Testis (tissue), 2 donors: ENCODE results near the gene HSF5.

Experiments
- CTCF ChIP-seq, 3 experiments: fragments of 450-650 bp in 2 of 3; fragments of 200-600 bp in 1 of 3; sonication (generic) in 1 of 3; IDR thresholded peaks; one replicate each; pipeline ENCODE4 v1.5.1; 2016 to 2019; ENCODE audit warnings: antibody characterized with exemption in 3 of 3, mild to moderate bottlenecking in 2 of 3, moderate library complexity in 1 of 3
- POLR2A ChIP-seq: fragments of 450-650 bp; IDR thresholded peaks from one replicate; pipeline ENCODE4 v1.6.1; 2017; ENCODE audit warnings: antibody characterized with exemption, mild to moderate bottlenecking, moderate library complexity

GRCh38 chr17:58380207-58381123 is 107.7 kb downstream of the HSF5 start:
- TF ChIP-seq CTCF (IDR thresholded peaks at IDR 0.05): no peak
- TF ChIP-seq POLR2A: no peak
